PFSK-1 (cell line): ENCODE results near the gene TDRD6.

Experiments used
- POLR2AphosphoS5 ChIP-seq: IDR thresholded peaks from 2 replicates; pipeline ENCODE4 v1.6.1; 2012; ENCODE audit warnings: low read depth, mild to moderate bottlenecking, control low read depth, low read length, moderate library complexity
- REST ChIP-seq, 2 experiments: IDR thresholded peaks; 2 replicates each; pipeline versions ENCODE4 v1.6.1 to v1.8.0; 2011 to 2012; ENCODE audit warnings: low read depth in 2 of 2, low read length in 2 of 2, control low read depth in 1 of 2, inconsistent platforms in 1 of 2, mild to moderate bottlenecking in 1 of 2, moderate library complexity in 1 of 2; ENCODE audit not compliant: insufficient read depth in 1 of 2

- TF ChIP-seq POLR2AphosphoS5, result no peak
- TF ChIP-seq REST (IDR thresholded peaks at IDR 0.05; ENCODE audit: insufficient read depth in 1 of 2, low read depth in 2 of 2, low read length in 2 of 2), result no peak
Observed at GRCh38 chr6:46729787-46730326, 42.2 kb downstream of the TDRD6 start.
